PC-9 (cell line): Measurements from ENCODE around the gene MMP20.

Source experiments
- EZH2 ChIP-seq: fragments of 200-600 bp; sonication (generic); IDR thresholded peaks from 2 replicates; pipeline ENCODE4 v1.8.0; 2017; ENCODE audit warnings: antibody characterized with exemption, low read depth
- TF ChIP-seq, protein P1 (sequence below): fragments of 200-600 bp; sonication (generic); conservative IDR thresholded peaks from 2 replicates; pipeline ENCODE4 v1.6.1; 2017; ENCODE audit warnings: mixed run types, antibody characterized with exemption, mild to moderate bottlenecking, moderate library complexity

GRCh38 chr11:102580185-102580951 lies 44.8 kb downstream of the MMP20 start:
- TF ChIP-seq EZH2, result no peak
- TF ChIP-seq, protein P1, sequence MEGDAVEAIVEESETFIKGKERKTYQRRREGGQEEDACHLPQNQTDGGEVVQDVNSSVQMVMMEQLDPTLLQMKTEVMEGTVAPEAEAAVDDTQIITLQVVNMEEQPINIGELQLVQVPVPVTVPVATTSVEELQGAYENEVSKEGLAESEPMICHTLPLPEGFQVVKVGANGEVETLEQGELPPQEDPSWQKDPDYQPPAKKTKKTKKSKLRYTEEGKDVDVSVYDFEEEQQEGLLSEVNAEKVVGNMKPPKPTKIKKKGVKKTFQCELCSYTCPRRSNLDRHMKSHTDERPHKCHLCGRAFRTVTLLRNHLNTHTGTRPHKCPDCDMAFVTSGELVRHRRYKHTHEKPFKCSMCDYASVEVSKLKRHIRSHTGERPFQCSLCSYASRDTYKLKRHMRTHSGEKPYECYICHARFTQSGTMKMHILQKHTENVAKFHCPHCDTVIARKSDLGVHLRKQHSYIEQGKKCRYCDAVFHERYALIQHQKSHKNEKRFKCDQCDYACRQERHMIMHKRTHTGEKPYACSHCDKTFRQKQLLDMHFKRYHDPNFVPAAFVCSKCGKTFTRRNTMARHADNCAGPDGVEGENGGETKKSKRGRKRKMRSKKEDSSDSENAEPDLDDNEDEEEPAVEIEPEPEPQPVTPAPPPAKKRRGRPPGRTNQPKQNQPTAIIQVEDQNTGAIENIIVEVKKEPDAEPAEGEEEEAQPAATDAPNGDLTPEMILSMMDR, result no peak
